ENCODE measurements around the gene HDAC3.

DNA sequence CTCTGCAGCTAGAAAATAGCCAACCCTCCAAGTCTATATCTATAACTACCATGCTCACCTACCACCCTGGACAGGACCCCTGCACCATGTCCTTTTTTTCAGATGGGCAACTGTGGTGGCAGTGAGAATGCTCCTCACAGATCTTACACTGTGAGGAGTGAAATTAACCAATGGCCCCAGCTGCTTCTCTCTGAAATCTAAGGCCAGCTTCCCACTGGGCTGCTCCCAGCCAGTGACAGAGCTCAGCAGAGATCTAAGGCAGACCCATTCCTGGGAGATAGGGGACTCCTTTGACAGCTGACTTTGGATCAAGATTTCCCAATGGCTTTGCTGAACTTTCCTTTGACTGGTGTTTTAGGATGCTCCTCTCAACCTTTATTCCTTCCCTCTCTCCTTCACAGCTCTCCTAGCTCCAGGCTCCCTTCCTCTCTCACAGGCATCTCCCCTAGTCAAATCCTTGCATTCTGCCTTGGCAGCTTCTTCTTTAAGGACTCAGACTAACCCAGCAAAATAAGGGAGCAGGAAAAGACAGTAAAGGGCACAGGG lies 47.0 kb upstream of the HDAC3 start:
- TF ChIP-seq, protein P1, sequence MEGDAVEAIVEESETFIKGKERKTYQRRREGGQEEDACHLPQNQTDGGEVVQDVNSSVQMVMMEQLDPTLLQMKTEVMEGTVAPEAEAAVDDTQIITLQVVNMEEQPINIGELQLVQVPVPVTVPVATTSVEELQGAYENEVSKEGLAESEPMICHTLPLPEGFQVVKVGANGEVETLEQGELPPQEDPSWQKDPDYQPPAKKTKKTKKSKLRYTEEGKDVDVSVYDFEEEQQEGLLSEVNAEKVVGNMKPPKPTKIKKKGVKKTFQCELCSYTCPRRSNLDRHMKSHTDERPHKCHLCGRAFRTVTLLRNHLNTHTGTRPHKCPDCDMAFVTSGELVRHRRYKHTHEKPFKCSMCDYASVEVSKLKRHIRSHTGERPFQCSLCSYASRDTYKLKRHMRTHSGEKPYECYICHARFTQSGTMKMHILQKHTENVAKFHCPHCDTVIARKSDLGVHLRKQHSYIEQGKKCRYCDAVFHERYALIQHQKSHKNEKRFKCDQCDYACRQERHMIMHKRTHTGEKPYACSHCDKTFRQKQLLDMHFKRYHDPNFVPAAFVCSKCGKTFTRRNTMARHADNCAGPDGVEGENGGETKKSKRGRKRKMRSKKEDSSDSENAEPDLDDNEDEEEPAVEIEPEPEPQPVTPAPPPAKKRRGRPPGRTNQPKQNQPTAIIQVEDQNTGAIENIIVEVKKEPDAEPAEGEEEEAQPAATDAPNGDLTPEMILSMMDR (IDR thresholded peaks at IDR 0.05) = no peak
- no peak for TF ChIP-seq ZFX (IDR thresholded peaks at IDR 0.05; ENCODE audit: borderline replicate concordance)
